ENCODE results near the gene ERCC1.
"Not testable (repeated sequence)": the region's sequence is repeated elsewhere in the genome, so short reads cannot be mapped to it uniquely, and the experiment has no call there.

The ERCC1 gene

DNA sequence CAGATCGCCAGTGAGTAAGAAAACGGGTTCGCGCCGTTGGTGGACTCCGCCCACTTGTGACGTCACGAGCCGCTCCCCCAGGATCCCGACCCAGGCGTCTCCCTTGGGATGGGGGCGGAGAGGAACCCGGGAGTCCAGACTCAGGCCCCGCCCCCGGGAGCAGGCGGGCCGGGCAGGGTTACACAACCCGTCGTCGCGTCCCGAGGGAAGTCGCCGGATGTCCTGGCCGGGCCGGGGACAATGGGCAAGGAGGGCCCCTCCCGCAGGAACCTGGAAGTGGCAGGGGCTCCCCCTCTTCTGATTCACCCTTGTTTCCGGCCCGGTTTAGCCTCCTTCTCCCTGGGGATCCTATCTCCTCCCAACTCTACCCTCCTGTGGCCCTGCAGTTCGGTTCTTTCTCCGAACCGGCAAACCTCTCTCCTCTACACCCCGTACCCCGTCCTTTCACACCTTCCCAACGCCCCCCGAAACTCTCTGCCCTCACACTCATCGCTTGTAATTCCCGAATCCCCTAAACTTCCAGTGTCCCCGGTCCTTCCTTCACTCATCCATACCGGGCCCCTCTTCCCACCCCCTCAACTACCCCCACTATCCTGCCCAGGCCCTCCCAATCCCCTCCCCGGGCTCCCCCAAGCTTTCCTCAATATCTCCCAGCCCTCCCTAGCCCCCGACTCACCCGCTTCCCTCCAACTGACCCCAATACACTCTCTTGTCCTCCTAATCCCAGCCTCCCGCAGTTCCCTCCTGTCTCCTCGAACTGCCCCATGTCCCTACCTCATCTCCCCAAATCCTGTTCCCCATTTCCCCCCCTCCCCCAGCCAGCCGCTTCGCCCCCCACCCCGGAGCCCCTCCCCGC is 20.0 kb upstream of the ERCC1 start:
- no peaks in the 10 kb centered on the region for H3K27me3 ChIP-seq (ENCODE audit: insufficient read depth, low read length)
- H3K27ac ChIP-seq (ENCODE audit: low read depth, low read length), result peak overlapping the region; percentile 52; the same call in 1 of the 2 replicates
- no peaks in the 10 kb centered on the region for H3K9me3 ChIP-seq (ENCODE audit: insufficient read depth, low read depth, low read length)
- peak overlapping the region; percentile 66 for H3K4me3 ChIP-seq (ENCODE audit: low read length)
- H3K36me3 ChIP-seq (ENCODE audit: insufficient read depth, low read length), result no peaks in the 10 kb centered on the region
- H3K9ac ChIP-seq (ENCODE audit: low read depth, low read length), result peak overlapping the region; percentile 68
- WGBS, result under 1% methylated on average over 46 of the region's 49 CpGs
- 0 out of 2 replicates have a peak, but pooled peaks cover 3% of the 10 kb centered on the region for H3K4me1 ChIP-seq (ENCODE audit: insufficient read depth, low read length)

DNA sequence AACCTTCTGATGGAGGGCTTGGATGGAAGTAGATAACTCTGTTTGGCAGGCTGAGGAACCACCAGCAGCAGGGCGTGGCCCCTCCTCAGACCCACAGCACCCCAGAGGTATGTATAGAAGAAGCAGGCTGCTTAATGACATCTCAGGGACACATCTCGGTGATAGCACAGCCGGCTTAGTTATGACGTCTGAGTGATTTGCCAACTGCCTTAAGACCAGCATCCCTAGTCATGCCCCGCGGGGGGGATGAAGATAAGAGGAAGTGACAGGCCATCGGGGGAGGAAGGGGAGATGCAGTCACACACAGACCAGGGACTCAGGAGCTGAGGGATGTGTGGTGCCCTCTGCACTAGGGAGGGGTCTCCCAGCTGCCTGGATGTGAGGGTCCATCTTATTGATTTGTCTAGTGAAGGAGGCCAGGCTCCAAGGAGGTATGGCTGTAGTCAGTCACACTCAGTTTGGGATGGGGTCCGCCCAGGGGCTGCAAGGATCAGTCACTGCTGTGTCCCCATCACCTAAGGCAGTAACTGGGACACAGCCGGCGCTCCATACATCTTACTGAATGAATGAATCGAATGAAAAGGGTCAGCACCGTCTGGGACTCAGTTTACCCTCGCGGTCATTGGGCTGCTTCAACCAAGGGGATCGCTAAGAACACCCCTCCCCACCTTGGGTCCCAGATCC is 19.2 kb upstream of the ERCC1 start:
- Histone ChIP-seq H3K9me3 (ENCODE audit: insufficient read depth, low read depth, low read length) (no peaks in the 10 kb centered on the region), H3K4me1 (ENCODE audit: insufficient read depth, low read length) (0 out of 2 replicates have a peak, but pooled peaks cover 3% of the 10 kb centered on the region), H3K27me3 (ENCODE audit: insufficient read depth, low read length) (no peaks in the 10 kb centered on the region), H3K9ac (ENCODE audit: low read depth, low read length) (0 out of 2 replicates have a peak overlapping the region, but pooled peaks have one; percentile 68), H3K36me3 (ENCODE audit: insufficient read depth, low read length) (no peaks in the 10 kb centered on the region), H3K4me3 (ENCODE audit: low read length) (peak overlapping the region; percentile 66), H3K27ac (ENCODE audit: low read depth, low read length) (peak overlapping the region; percentile 52; the same call in 1 of the 2 replicates)
- WGBS, result 23% methylated on average over 15 of the region's 15 CpGs

DNA sequence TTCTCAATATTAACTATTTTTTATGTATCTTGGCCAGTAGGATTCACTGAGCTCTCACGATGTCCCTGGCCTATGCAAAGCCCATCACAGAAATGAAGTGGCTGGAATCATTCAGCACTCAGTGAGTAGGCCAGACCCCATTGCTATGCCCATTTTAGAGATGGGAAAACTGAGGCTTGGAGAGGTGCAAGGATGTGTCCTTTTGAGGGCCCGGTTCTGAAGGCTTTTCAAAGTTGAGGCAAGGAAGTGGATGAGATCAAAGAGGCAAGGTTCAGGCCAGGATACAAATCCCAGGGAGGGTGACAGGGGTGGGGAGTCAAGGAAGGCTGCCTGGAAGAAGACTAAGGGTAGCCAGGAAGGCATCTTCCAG is 18.7 kb upstream of the ERCC1 start:
- Histone ChIP-seq H3K36me3 (ENCODE audit: insufficient read depth, low read length) (no peaks in the 10 kb centered on the region), H3K27ac (ENCODE audit: low read depth, low read length) (no peak overlapping the region), H3K4me3 (ENCODE audit: low read length) (peak overlapping the region; percentile 66; the same call in 1 of the 2 replicates), H3K27me3 (ENCODE audit: insufficient read depth, low read length) (no peaks in the 10 kb centered on the region), H3K9me3 (ENCODE audit: insufficient read depth, low read depth, low read length) (no peaks in the 10 kb centered on the region), H3K9ac (ENCODE audit: low read depth, low read length) (no peak overlapping the region), H3K4me1 (ENCODE audit: insufficient read depth, low read length) (0 out of 2 replicates have a peak, but pooled peaks cover 3% of the 10 kb centered on the region)
- 90% methylated on average over 2 of the region's 2 CpGs for WGBS

DNA sequence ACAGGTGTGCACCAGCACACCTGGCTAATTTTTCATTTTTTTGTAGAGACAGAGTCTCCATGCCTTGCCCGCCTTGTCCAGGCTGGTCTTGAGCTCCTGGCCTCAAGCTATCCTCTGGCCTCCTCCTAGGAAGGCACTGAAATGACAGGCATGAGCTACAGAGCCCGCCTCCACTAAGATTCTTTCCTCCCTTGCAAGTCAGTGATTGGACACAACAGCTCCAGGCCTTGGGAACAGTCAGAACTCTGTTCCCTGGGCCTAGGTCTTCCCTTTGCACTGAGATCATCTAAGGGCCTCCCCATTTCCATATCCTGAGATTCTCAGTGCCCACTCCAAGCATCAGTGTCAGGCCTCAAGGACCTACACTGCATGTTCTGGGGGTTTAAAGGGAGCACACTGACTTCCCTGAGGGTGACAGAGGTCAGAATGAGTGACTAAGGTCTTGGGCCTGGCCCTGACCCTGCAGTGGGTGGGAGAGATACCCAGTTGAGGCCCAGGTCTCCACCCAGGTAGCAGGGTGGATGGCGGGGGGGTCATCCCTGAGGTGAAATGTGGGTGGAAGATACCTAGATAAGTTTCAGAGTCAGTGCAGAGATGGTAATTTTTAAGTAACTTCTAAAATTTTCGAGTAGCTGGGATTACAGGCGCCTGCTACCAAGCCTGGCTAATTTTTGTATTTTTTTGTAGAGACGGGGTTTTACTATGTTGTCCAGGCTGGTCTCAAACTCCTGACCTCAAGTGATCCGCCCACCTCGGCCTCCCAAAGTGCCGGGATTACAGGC is 17.3 kb upstream of the ERCC1 start:
- H3K27ac ChIP-seq (ENCODE audit: low read depth, low read length), result no peak overlapping the region
- WGBS, result 90% methylated on average over 9 of the region's 9 CpGs
- no peak overlapping the region for H3K9ac ChIP-seq (ENCODE audit: low read depth, low read length)

DNA sequence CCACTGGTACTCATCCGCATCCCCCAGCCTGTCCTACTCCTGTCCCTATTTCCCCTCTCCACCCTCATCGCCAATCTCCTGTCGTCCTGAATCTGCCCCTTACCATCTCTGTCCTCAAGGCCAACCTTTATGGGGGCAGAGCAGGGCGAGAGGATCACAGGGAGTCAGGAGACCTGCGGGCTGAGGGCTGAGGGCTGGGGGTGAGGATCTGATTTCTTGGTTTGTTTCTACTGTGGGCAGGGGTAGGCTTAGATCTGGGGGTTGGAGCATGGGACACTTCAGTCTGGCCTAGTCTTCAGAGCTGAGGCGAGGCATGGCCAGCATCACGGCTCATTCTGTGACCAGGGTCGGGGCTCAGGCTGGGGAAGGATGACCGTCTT is 16.5 kb upstream of the ERCC1 start:
- H3K27ac ChIP-seq (ENCODE audit: low read depth, low read length), result no peak overlapping the region

More for the DNA sequence above, 17.3 kb upstream of the ERCC1 start:
- no peaks in the 10 kb centered on the region for H3K9me3 ChIP-seq (ENCODE audit: insufficient read depth, low read depth, low read length)
- H3K36me3 ChIP-seq (ENCODE audit: insufficient read depth, low read length), result no peaks in the 10 kb centered on the region
- H3K4me3 ChIP-seq (ENCODE audit: low read length), result no peak overlapping the region
- no peaks in the 10 kb centered on the region for H3K27me3 ChIP-seq (ENCODE audit: insufficient read depth, low read length)
- 0 out of 2 replicates have a peak, but pooled peaks cover 3% of the 10 kb centered on the region for H3K4me1 ChIP-seq (ENCODE audit: insufficient read depth, low read length)

DNA sequence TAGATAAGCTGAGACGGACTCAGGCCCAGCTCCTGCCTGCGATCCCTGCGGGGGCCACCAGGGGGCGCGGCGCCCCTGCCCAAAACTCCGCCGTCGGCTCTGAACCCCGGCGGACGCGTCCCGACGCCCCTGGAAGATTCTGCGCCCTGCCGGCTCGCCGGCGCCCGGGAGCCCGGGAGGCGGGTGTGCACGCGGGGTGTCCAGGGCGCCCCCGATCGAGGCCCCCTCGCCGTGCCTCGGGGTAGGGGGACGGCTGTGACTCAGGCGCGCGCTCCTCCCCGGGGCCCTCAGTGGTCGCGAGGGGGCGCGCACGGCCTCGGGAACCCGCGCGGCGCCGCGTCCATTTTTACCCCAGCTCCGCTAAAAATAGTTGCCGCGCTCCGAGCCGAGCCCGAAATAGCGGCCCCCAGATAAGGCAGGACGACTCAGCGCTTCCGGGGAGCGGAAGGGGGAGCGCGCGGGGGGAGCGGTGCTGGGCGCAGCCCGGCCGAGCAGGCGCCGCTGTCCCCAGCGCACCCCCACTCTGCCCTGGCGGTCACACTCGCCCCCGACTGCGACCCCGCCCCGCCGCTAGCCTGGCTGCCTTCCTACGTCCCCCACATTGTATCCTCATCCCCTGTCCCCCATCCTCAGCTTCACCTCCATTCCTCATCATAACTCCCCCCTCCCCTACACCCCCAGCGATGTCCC is 16.0 kb upstream of the ERCC1 start:
- H3K4me3 ChIP-seq (ENCODE audit: low read length), result peak overlapping the region; percentile 79
- no peaks in the 10 kb centered on the region for H3K9me3 ChIP-seq (ENCODE audit: insufficient read depth, low read depth, low read length)
- under 1% methylated on average over 78 of the region's 78 CpGs for WGBS
- peak overlapping the region; percentile 74 for H3K27ac ChIP-seq (ENCODE audit: low read depth, low read length)
- H3K4me1 ChIP-seq (ENCODE audit: insufficient read depth, low read length), result 0 out of 2 replicates have a peak, but pooled peaks cover 1% of the 10 kb centered on the region
- H3K9ac ChIP-seq (ENCODE audit: low read depth, low read length), result peak overlapping the region; percentile 85
- H3K27me3 ChIP-seq (ENCODE audit: insufficient read depth, low read length), result no peaks in the 10 kb centered on the region
- no peaks in the 10 kb centered on the region for H3K36me3 ChIP-seq (ENCODE audit: insufficient read depth, low read length)

More for the DNA sequence above, 16.5 kb upstream of the ERCC1 start:
- no peaks in the 10 kb centered on the region for H3K9me3 ChIP-seq (ENCODE audit: insufficient read depth, low read depth, low read length)
- peak overlapping the region; percentile 85 for H3K9ac ChIP-seq (ENCODE audit: low read depth, low read length)
- peak overlapping the region; percentile 79 for H3K4me3 ChIP-seq (ENCODE audit: low read length)
- no peaks in the 10 kb centered on the region for H3K36me3 ChIP-seq (ENCODE audit: insufficient read depth, low read length)
- H3K4me1 ChIP-seq (ENCODE audit: insufficient read depth, low read length), result 0 out of 2 replicates have a peak, but pooled peaks cover 3% of the 10 kb centered on the region
- 51% methylated on average over 9 of the region's 9 CpGs for WGBS
- H3K27me3 ChIP-seq (ENCODE audit: insufficient read depth, low read length), result no peaks in the 10 kb centered on the region

DNA sequence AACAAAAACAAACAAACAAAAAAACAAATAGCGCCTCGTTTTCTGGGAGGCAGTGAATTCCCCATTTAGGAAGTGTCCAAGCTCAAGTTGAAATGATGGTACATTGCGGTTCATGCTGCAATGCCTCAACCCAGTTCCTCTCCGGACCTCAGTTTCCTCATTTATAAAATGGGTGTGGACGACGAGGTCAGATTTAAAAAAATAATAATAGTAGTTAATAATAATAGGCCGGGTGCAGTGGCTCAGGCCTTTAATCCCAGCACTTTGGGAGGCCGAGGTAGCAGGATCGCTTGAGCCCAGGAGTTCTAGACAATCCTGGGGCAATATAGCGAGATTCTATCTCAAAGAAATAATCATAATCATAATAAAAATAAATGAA is 15.5 kb upstream of the ERCC1 start:
- WGBS, result 60% methylated on average over 8 of the region's 10 CpGs
- H3K36me3 ChIP-seq (ENCODE audit: insufficient read depth, low read length), result no peaks in the 10 kb centered on the region
- no peaks in the 10 kb centered on the region for H3K27me3 ChIP-seq (ENCODE audit: insufficient read depth, low read length)
- no peak overlapping the region for H3K9ac ChIP-seq (ENCODE audit: low read depth, low read length)
- H3K4me1 ChIP-seq (ENCODE audit: insufficient read depth, low read length), result no peaks in the 10 kb centered on the region
- H3K4me3 ChIP-seq (ENCODE audit: low read length), result peak overlapping the region; percentile 79
- H3K9me3 ChIP-seq (ENCODE audit: insufficient read depth, low read depth, low read length), result no peaks in the 10 kb centered on the region
- no peak overlapping the region for H3K27ac ChIP-seq (ENCODE audit: low read depth, low read length)

DNA sequence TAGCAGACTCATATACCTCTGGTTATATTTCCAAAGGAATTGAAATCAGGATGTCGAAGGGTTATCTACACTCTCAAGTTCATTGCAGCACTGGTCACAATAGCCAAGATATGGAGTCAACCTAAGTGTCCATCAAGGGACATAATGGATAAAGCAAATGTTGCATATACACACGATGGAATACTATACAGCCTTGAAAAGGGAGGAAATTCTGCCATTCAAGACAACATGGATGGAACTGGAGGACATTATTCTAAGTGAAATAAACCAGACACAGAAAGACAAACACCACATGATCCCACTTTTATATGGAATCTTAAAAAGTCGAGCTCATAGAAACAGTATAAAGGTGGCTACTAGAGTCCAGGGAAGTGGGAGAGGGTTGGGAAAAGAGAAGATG is 13.6 kb upstream of the ERCC1 start:
- H3K4me1 ChIP-seq (ENCODE audit: insufficient read depth, low read length), result no peaks in the 10 kb centered on the region
- WGBS, result 88% methylated on average over 3 of the region's 3 CpGs
- H3K27me3 ChIP-seq (ENCODE audit: insufficient read depth, low read length), result no peaks in the 10 kb centered on the region
- no peak overlapping the region for H3K4me3 ChIP-seq (ENCODE audit: low read length)
- H3K9ac ChIP-seq (ENCODE audit: low read depth, low read length), result no peak overlapping the region
- H3K27ac ChIP-seq (ENCODE audit: low read depth, low read length), result no peak overlapping the region
- H3K36me3 ChIP-seq (ENCODE audit: insufficient read depth, low read length), result no peaks in the 10 kb centered on the region
- H3K9me3 ChIP-seq (ENCODE audit: insufficient read depth, low read depth, low read length), result no peaks in the 10 kb centered on the region

DNA sequence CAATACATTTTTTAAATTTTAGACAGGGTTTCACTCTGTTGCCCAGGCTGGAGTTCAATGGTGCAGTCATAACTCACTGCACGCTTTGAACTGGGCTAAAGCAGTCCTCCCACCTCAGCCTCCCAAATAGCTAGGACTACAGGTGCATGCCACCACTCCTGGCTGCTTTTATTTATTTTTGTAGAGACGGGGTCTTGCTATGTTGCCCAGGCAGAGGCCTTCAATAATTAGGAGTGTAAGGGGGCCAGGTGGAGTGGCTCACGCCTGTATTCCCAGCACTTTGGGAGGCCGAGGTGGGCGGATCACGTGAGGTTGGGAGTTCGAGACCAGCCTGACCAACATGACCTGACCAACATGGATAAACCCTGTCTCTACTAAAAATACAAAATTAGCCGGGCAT is 8.8 kb upstream of the ERCC1 start:
- 96% methylated on average over 8 of the region's 8 CpGs for WGBS
- not testable (repeated sequence) for H3K4me3 ChIP-seq (ENCODE audit: low read length); H3K36me3 ChIP-seq (ENCODE audit: insufficient read depth, low read length); H3K27ac ChIP-seq (ENCODE audit: low read depth, low read length); H3K4me1 ChIP-seq (ENCODE audit: insufficient read depth, low read length); H3K9ac ChIP-seq (ENCODE audit: low read depth, low read length); H3K27me3 ChIP-seq (ENCODE audit: insufficient read depth, low read length); H3K9me3 ChIP-seq (ENCODE audit: insufficient read depth, low read depth, low read length)

DNA sequence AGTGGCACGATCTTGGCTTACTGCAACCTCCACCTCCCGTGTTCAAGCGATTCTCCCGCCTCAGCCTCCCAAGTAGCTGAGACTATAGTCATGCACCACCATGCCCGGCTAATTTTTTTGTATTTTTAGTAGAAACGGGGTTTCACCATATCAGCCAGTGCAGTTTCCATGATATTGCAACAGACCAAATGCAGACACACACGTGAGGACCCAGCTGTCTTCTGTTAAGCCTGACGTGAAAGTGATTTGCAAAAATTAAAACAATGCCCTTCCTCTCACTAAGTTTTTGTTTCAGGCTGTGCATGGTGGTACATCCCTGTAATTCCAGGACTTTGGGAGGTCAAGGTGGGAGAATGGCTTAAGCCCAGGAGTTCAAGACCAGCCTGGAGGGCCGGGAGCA is 7.3 kb upstream of the ERCC1 start:
- not testable (repeated sequence) for H3K9ac ChIP-seq (ENCODE audit: low read depth, low read length); H3K4me3 ChIP-seq (ENCODE audit: low read length); H3K27me3 ChIP-seq (ENCODE audit: insufficient read depth, low read length); H3K36me3 ChIP-seq (ENCODE audit: insufficient read depth, low read length); H3K9me3 ChIP-seq (ENCODE audit: insufficient read depth, low read depth, low read length); H3K4me1 ChIP-seq (ENCODE audit: insufficient read depth, low read length); H3K27ac ChIP-seq (ENCODE audit: low read depth, low read length)
- WGBS, result 86% methylated on average over 9 of the region's 9 CpGs

Data from HUES64 (cell line).